Middle frontal gyrus (tissue), 1 donor: ENCODE results near the gene KIF23.
A peak's percentile ranks its signal among the peaks of the same experiment; 100 is the strongest.

Source experiments
- DNase-seq: peaks from one replicate; pipeline ENCODE4 v3.0.0-alpha.2; 2015; ENCODE audit warnings: low spot score; ENCODE audit errors: extremely low spot score

KIF23 gene

DNA sequence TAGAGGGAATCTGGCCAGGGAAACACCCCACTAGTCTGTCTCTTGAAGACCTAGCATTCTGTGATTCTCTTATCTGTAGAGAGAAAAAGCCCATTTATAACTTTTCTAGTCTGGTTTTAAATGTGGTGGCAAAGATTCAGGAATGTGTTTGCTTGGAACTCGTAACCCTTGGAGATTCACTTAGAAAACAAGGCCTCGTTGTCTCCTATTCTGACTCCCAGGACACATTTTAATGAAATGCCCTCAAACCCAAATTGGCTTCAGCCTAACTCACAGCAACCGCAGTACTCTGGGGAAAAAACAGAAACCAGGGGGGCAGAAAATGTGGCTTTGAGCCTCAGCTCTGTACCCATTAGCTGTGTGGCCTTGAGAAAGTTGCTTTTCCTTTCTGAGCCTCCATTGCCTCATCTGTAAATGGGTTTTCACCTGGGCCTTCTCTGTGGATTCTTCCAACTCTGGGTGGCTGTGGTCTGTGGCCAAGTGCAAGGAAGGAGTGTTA lies 75.0 kb downstream of the KIF23 start:
- DNase-seq = peak; percentile 13

DNA sequence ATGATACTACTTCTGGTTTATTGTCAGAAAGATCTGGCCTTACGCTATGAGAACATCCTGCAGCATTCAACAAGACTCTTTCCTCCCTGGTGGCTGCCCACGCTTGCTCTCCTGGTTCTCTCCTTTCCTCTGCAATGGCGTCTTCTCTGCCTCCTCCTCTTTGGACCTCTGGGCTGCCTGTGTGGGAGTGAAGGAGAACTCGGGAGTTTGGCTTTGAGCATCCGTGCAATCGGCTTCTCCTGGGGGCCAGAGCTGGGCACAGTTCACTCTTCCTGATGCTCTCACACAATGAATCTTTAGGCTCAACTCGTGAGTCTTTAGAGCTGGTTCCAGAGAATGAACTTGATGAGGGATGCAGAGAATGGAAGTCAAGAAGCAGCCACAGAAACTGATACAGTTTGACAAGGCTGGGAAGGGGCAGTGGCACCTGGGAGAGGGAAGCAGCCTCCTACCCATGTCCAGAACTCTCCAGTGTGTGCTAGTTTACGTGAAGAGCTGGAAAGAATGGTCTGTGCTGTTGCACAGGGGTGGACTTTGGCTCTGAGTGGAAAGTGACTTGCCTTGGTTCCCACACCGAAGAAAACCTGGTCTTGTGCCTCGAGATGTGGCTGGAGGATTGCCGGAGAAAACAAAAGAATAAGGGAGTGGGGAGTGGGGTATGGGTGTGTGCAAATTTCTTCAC lies 76.3 kb downstream of the KIF23 start:
- no peak for DNase-seq

DNA sequence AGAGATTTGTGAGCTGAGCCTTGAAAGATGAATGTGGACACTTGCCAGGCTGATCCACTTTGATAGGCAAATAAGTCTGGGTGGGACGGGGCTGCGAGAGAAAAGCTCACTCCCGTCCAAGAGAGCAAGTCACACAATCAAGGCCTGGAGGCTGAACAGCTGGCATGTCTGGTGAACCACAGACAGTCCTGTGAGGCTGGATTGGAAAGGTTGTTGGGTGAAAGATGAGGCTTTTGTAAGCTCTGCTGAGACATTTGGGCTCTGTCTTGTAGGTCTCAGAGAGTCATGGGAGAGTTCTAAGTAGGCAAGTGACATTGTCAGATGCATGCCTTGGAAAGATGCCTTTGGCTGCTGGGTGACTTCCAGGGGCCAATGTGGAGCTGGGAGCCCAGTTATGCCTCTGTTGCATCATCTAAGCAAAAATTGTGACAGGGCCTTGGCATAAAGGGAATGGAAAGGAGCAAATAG lies 76.9 kb downstream of the KIF23 start:
- no peak for DNase-seq

DNA sequence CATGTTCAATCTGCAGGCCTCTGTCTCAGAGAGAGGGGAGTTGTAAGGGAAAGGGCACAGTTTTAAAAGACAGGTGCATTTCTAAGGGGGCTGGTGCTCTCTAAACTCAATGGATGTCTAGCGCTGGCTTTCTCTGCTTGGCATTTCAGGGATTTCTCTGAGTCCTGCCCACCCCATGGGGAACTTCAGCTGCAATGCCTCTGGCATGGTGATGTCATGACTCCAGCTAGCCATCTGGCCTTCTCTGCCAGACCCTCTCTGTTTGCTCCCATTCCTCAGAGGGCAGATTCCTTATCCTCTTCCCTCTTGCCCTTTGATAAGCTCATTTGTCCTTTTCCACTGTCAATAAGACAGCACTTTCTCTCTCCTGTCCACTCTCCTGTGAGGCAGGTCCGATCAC lies 79.3 kb downstream of the KIF23 start:
- DNase-seq = no peak

DNA sequence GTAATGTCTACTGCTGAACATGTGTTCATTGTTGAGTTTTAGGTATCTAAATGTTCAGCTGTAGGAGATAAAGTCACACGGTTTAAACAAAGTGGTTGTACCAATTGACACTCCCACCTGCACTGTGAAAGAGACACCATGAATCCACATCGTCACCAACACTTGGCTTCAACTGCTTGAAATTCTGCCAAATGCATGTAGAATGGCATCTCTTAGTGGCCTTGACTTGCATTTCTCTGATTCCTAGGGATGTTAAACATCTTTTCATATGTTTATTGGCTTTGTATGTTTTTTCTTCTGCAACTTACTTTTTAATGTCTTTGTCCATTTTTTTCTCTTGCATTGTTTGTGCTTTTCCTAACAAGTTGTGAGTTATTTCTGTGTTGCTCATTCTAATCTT lies 81.9 kb downstream of the KIF23 start:
- no peak for DNase-seq

DNA sequence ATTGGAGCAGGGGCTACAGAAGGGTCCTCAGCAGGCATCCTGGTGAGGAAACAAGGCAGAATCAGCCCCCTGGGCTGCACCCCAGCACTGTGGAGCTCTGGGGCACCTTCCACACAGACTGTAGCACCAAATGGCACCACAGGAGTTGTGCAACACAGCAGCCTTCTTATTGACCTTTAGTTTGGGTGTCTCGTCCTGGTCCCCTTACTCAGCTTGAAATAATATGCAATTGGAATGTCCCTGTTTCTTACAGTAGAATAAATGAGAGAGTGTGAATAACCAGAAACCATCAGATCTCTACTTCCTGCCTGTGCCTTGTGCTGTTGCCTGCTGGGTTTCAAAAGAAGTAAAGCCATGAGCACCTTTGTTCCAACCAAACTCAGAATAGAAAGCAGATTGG lies 82.9 kb downstream of the KIF23 start:
- no peak for DNase-seq

DNA sequence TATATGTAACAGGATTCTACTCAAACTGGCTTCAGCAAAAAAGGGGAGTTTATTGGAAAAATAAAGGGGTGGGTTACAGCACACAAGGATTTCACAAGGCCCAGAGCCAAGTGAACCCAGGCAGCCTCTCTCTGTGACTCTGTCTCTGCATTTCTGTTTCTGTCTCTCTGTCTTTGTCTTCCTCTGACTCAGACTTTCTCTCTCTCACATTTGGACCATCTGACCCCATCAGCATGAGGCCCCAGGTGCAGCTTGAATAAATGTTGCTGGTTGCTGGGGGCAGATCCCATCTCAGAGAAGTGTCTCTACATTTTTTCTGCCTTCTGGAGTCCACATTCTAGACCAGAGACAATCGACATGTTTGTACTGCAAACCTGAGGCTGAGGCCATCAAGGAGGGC lies 83.5 kb downstream of the KIF23 start:
- no peak for DNase-seq
